HL-60 (cell line): ENCODE measurements around the gene MEF2C.

ENCODE experiments used
- CTCF ChIP-seq: IDR thresholded peaks from one replicate; pipeline ENCODE4 v1.5.1; 2011; ENCODE audit warnings: low read length, control low read depth, inconsistent platforms; ENCODE audit not compliant: insufficient read depth
- GABPA ChIP-seq: IDR thresholded peaks from 2 replicates; pipeline ENCODE4 v1.6.1; 2012; ENCODE audit warnings: low read depth
- POLR2AphosphoS5 ChIP-seq: IDR thresholded peaks from 2 replicates; pipeline ENCODE4 v1.6.1; 2012; ENCODE audit warnings: low read depth

- no peak for TF ChIP-seq GABPA
- no peak for TF ChIP-seq CTCF
- no peak for TF ChIP-seq POLR2AphosphoS5
These were observed 16.2 kb upstream of the MEF2C start for GRCh38 chr5:88899096-88899737.
